Suprapubic skin (tissue), 4 donors: Measurements from ENCODE around the gene FREY1. TPM values are rescaled to one million over a fixed set of nuclear protein-coding genes. Genes with fewer than 3 reads are reported as not detected.
A peak's percentile ranks its signal among the peaks of the same experiment; 100 is the strongest.

Experiments used
- DNase-seq, 2 donors: peaks; one replicate each; pipeline ENCODE4 v3.0.0-alpha.2; 2019; ENCODE audit warnings: low spot score in 2 of 2
- H3K27ac ChIP-seq: fragments of 200-600 bp; sonication (generic); one replicate; pipeline ENCODE4 v1.5.1; 2019
- H3K27me3 ChIP-seq: fragments of 200-600 bp; sonication (generic); one replicate; pipeline ENCODE4 v1.5.1; 2019
- H3K36me3 ChIP-seq: fragments of 200-600 bp; sonication (generic); one replicate; pipeline ENCODE4 v1.5.1; 2019
- H3K4me1 ChIP-seq: fragments of 200-600 bp; sonication (generic); one replicate; pipeline ENCODE4 v1.5.1; 2019
- H3K4me3 ChIP-seq: fragments of 200-600 bp; sonication (generic); one replicate; pipeline ENCODE4 v1.5.1; 2019; ENCODE audit warnings: mild to moderate bottlenecking
- H3K9me3 ChIP-seq: fragments of 200-600 bp; sonication (generic); one replicate; pipeline ENCODE4 v1.5.1; 2019
- EP300 ChIP-seq: sonication (generic); formaldehyde crosslinking; IDR thresholded peaks from one replicate; pipeline ENCODE4 v1.6.1; 2017; ENCODE audit warnings: antibody characterized with exemption
- POLR2A ChIP-seq, 2 donors: fragments of 450-650 bp; IDR thresholded peaks; one replicate each; pipeline ENCODE4 v1.6.1; 2017; ENCODE audit warnings: antibody characterized with exemption in 2 of 2, mild to moderate bottlenecking in 2 of 2, moderate library complexity in 2 of 2
- POLR2AphosphoS5 ChIP-seq, 3 donors: sonication (generic); formaldehyde crosslinking; IDR thresholded peaks; one replicate each; pipeline ENCODE4 v1.6.1; 2017; ENCODE audit warnings: antibody characterized with exemption in 3 of 3
- WGBS: methylation state at CpG from one replicate; pipeline ENCODE4 v1.1.5; 2018; 5-methylcytosine and 5-hydroxymethylcytosine counted together
- total RNA-seq, 4 donors: library from RNA; depleted of rRNA; stranded (reverse); fragments of >200 nt; gene quantifications; one replicate each; pipeline ENCODE4 v1.1.0, GENCODE V29; 2016
- TF ChIP-seq, protein P1 (sequence below), 2 donors: fragments of 200-600 bp in 1 of 2; fragments of 450-650 bp in 1 of 2; sonication (generic) in 1 of 2; IDR thresholded peaks; one replicate each; pipeline ENCODE4 v1.5.1; 2016 to 2019; ENCODE audit warnings: antibody characterized with exemption in 2 of 2, mild to moderate bottlenecking in 1 of 2, moderate library complexity in 1 of 2

The FREY1 gene
- total RNA-seq, 4 donors from 2014 or later, result 1.7 to 3.7 (median 1.7) TPM; not detected in 1

DNA sequence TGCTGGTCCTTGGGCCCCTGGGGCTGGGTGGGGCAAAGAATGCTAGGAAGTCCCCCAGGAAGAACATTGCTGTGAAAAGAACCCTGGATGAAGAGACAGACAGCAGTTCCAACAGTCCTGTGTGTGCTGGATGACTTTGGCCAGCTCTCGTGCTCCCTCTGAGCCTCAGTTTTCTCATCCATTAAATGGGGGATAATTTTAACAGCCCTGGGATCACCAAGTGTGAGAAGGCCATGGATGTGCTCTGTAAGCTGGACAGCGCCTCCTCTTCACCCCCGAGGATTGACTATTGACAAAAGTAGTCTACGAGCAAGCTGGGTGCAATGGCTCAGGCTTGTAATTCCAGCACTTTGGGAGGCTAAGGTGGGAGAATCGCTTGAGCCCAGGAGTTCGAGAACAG is 17.9 kb upstream of the FREY1 start:
- WGBS, result 89% methylated on average over 5 of the region's 6 CpGs
- no peak for TF ChIP-seq EP300
- no peak for TF ChIP-seq POLR2AphosphoS5 (IDR thresholded peaks at IDR 0.05)
- TF ChIP-seq, protein P1, sequence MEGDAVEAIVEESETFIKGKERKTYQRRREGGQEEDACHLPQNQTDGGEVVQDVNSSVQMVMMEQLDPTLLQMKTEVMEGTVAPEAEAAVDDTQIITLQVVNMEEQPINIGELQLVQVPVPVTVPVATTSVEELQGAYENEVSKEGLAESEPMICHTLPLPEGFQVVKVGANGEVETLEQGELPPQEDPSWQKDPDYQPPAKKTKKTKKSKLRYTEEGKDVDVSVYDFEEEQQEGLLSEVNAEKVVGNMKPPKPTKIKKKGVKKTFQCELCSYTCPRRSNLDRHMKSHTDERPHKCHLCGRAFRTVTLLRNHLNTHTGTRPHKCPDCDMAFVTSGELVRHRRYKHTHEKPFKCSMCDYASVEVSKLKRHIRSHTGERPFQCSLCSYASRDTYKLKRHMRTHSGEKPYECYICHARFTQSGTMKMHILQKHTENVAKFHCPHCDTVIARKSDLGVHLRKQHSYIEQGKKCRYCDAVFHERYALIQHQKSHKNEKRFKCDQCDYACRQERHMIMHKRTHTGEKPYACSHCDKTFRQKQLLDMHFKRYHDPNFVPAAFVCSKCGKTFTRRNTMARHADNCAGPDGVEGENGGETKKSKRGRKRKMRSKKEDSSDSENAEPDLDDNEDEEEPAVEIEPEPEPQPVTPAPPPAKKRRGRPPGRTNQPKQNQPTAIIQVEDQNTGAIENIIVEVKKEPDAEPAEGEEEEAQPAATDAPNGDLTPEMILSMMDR (IDR thresholded peaks at IDR 0.05), result no peak
- TF ChIP-seq POLR2A (IDR thresholded peaks at IDR 0.05), result no peak
- H3K36me3 ChIP-seq, result no peaks in the 10 kb centered on the region
- no peak for DNase-seq
- H3K27ac ChIP-seq, result no peak overlapping the region
- H3K4me3 ChIP-seq, result no peak overlapping the region
- H3K27me3 ChIP-seq, result peaks cover 15% of the 10 kb centered on the region
- no peaks in the 10 kb centered on the region for H3K9me3 ChIP-seq
- peaks cover 53% of the 10 kb centered on the region for H3K4me1 ChIP-seq

DNA sequence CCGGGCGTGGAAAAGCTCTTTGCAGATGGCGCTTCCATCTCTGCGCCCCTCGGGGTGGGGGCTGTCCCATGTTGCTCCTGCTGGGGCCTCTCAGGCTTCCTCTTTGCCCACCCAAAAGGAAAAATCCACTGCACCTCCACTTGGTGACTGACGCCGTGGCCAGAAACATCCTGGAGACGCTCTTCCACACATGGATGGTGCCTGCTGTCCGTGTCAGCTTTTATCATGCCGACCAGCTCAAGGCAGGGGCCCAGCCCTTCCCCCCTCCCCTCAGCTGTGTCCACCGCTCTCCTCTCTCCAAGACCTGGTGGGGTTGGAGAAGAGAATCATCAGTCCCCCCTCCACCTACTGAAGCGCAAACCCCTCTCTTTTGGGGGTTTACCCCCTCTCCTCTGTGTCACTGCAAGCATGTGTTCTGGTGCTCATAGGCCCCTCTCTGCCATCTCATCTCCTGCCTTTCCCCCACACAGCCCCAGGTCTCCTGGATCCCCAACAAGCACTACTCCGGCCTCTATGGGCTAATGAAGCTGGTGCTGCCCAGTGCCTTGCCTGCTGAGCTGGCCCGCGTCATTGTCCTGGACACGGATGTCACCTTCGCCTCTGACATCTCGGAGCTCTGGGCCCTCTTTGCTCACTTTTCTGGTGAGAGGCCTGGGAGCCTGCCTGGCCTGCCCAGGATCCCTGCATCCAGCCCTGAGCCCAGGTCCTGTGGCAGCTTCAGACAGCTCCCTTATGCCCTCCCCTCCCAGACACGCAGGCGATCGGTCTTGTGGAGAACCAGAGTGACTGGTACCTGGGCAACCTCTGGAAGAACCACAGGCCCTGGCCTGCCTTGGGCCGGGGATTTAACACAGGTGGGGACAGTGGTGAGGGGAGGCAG is 17.2 kb upstream of the FREY1 start:
- no peak for TF ChIP-seq POLR2AphosphoS5 (IDR thresholded peaks at IDR 0.05)
- no peak for TF ChIP-seq POLR2A (IDR thresholded peaks at IDR 0.05)
- TF ChIP-seq, protein P1 (IDR thresholded peaks at IDR 0.05), result no peak
- TF ChIP-seq EP300, result no peak
- DNase-seq, result peak; percentile 62 to 68
- no peak overlapping the region for H3K4me3 ChIP-seq
- H3K9me3 ChIP-seq, result no peaks in the 10 kb centered on the region
- no peaks in the 10 kb centered on the region for H3K36me3 ChIP-seq
- WGBS, result 63% methylated on average over 18 of the region's 22 CpGs
- peaks cover 51% of the 10 kb centered on the region for H3K4me1 ChIP-seq
- H3K27me3 ChIP-seq, result peaks cover 15% of the 10 kb centered on the region
- no peak overlapping the region for H3K27ac ChIP-seq

DNA sequence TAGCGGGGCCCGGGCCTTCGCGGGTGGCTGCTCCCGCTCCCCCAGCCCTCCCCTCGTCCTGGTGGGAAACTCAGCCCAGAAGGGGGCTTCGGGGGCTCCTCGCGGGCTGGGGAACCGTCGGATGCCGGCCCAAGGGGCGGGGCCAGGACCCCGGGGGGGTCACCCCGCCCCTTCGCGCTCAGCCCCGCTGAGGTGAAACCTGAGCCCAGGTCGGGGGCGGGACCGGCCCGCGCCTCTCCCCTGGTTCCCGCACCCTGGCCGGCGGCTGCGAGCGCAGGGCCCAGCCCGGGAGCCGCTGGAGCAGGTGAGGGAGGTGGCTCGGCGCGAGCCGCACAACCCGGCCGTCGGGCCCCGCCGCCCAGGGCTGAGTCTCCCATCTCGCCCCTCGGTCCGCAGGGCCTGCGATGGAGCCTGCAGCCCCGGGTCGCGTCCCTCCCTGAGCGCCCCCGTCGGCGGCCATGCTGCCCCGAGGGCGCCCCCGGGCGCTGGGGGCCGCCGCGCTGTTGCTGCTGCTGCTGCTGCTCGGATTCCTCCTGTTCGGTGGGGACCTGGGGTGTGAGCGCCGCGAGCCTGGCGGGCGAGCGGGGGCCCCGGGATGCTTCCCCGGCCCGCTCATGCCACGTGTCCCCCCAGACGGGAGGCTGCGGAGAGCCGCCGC is 15.5 kb upstream of the FREY1 start, which contains the start of gene LARGE2:
LARGE2 (plus strand) TSS at position 232 of the 658 bp plus-strand sequence; CDS start at position 459, 227 bp downstream.
- WGBS, result 0% methylated on average over 6 of the region's 73 CpGs
- Histone ChIP-seq H3K27ac (peak within 1 kb of the TSS; percentile 71), H3K4me1 (peaks cover 45% of the 10 kb centered on the region), H3K27me3 (peaks cover 15% of the 10 kb centered on the region), H3K36me3 (no peaks in the 10 kb centered on the region), H3K9me3 (no peaks in the 10 kb centered on the region), H3K4me3 (peak within 1 kb of the TSS; percentile 57)
- DNase-seq, result peak in 1 of 2 donors; percentile 76
- TF ChIP-seq, protein P1 (IDR thresholded peaks at IDR 0.05), result no peak
- TF ChIP-seq EP300, result no peak
- no peak for TF ChIP-seq POLR2AphosphoS5 (IDR thresholded peaks at IDR 0.05)
- no peak for TF ChIP-seq POLR2A (IDR thresholded peaks at IDR 0.05)

DNA sequence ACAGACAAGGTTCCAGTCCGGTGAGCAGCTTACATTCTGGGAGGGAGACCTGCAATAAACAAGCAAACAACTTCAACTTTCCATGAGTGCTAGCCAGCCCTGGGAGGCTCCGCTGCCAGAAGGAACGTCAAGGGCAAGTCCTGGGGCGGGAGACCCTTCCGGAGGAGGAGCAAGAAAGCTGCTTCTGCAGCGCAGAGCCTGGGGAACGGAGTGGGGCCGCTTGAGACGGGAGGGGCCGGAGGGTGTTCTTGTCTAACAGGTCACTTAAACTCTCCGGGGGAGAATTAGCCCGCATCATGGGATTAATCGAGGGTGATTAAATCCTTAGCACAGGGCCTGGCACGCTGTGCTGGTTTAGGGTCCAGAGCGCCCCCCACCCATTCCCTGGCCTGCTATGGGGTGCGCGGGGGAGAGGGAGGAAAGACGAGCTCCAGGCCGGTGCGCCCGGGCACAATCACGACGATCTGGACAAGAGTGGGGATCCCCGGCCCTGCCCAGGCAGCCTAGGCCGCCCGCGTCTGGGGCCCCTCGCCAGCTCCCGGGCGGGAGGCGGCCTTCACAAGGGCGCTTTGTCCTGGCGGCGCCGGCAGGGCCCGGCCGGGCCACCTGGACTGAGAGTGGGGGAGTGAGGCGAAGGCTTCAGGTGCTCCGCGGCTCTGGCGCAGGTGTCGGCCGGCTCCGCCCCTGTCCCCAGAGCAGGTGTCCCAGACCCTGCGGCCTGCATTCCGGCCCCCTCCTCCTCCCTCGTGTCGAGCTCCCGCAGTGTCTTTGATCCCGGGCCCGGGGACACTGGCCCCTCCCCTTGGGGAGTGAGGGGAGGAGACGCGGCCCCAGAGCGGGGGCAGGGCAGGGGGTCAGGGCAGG is 14.7 kb upstream of the FREY1 start:
- no peaks in the 10 kb centered on the region for H3K9me3 ChIP-seq
- no peak for TF ChIP-seq EP300
- TF ChIP-seq POLR2A (IDR thresholded peaks at IDR 0.05), result no peak
- TF ChIP-seq, protein P1 (IDR thresholded peaks at IDR 0.05), result no peak
- TF ChIP-seq POLR2AphosphoS5 (IDR thresholded peaks at IDR 0.05), result no peak
- peak overlapping the region; percentile 71 for H3K27ac ChIP-seq
- H3K4me1 ChIP-seq, result peaks cover 52% of the 10 kb centered on the region
- H3K4me3 ChIP-seq, result peak overlapping the region; percentile 57
- no peaks in the 10 kb centered on the region for H3K36me3 ChIP-seq
- peaks cover 15% of the 10 kb centered on the region for H3K27me3 ChIP-seq
- WGBS, result 42% methylated on average over 24 of the region's 54 CpGs
- peak in 1 of 2 donors; percentile 76 for DNase-seq
